Endometrial microvascular endothelial cells (primary cell): ENCODE results near the gene CMKLR1. TPM values are rescaled to one million over a fixed set of nuclear protein-coding genes. Genes with fewer than 3 reads are reported as not detected.

Experiments
- in situ Hi-C: cut with HindIII; loops from 2 replicates; pipeline ENCODE4 v1.10.0; 2017; ENCODE audit warnings: low sequenced_read_pairs, low pct_unique_long_range_greater_than_20kb; ENCODE audit errors: inconsistent ontology term
- total RNA-seq: library from RNA; depleted of rRNA; stranded (reverse); fragments of >200 nt; gene quantifications from one replicate; pipeline ENCODE4 v1.2.3, GENCODE V29; 2015; ENCODE audit errors: inconsistent ontology term

Gene CMKLR1
- total RNA-seq, 1 donor from 2014 or later, result not detected

- in situ Hi-C loops, result no loop called here
These were observed 85.6 kb downstream of the CMKLR1 start for GRCh38 chr12:108253540-108253939.

GRCh38 chr12:108252523-108252922, 86.6 kb downstream of the CMKLR1 start:
- in situ Hi-C loops, result no loop called here

- in situ Hi-C loops, result no loop called here
These were observed 91.1 kb downstream of the CMKLR1 start for GRCh38 chr12:108248011-108248410.

- in situ Hi-C loops, result no loop called here
These were observed 92.0 kb downstream of the CMKLR1 start for GRCh38 chr12:108247130-108247529.

GRCh38 chr12:108241986-108242703, 97.0 kb downstream of the CMKLR1 start:
- in situ Hi-C loops, result no loop called here

GRCh38 chr12:108240928-108241327, 98.2 kb downstream of the CMKLR1 start:
- in situ Hi-C loops, result no loop called here

- in situ Hi-C loops, result no loop called here
These were observed 98.9 kb downstream of the CMKLR1 start for GRCh38 chr12:108240027-108240785.

- in situ Hi-C loops, result no loop called here
These were observed 99.7 kb downstream of the CMKLR1 start for GRCh38 chr12:108239378-108239777.

GRCh38 chr12:108238474-108238873, 100.6 kb downstream of the CMKLR1 start:
- in situ Hi-C loops, result no loop called here

Other genes with a start within 250 kb of the CMKLR1 start
- gene WSCD2, start 210.0 kb downstream of the CMKLR1 start, total RNA-seq, result not detected
- 5.5 TPM for gene FICD, start 176.0 kb upstream of the CMKLR1 start, total RNA-seq
- 34.6 TPM for gene SART3, start 221.9 kb upstream of the CMKLR1 start, total RNA-seq
- 113 TPM for gene ISCU, start 223.3 kb upstream of the CMKLR1 start, total RNA-seq